Cardiac fibroblast (primary cell): ENCODE measurements around the gene ACLY.

Experiments
- DNase-seq, 2 donors: peaks; one replicate each; pipeline versions ENCODE4 v3.0.0 to v3.0.0-alpha.2; 2010; ENCODE audit warnings: low read depth in 2 of 2
- H3K4me3 ChIP-seq, 2 donors: replicated peaks in 1 of 2; 1 replicate in 1 of 2; 2 replicates in 1 of 2; pipeline ENCODE4 v1.5.1; 2011; ENCODE audit warnings: low read depth in 2 of 2, low read length in 2 of 2, mild to moderate bottlenecking in 2 of 2, moderate library complexity in 1 of 2
- CTCF ChIP-seq: IDR thresholded peaks from one replicate; pipeline ENCODE4 v1.5.1; 2011; ENCODE audit warnings: low read depth, mild to moderate bottlenecking, low read length, inconsistent platforms

Gene ACLY

DNA sequence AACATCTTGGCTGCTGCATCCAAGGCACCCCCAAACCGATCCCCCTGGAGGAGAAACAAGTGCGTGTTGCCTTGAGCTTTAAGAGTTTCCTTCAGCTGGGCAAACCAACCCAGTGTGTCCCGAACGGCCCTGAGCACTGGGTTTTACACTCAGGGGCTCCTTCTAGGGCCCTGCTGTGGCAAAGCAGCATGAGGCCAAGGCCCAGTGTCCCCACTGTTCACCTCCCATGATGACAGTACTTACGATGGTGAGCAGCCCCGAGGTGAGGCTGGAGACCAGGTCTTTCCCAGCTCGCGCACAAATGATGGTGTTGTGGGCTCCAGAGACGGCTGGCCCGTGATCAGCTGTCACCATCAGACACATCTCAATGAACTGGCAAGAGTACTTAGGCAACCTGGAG is 47.0 kb downstream of the ACLY start:
- no peak overlapping the region for H3K4me3 ChIP-seq
- DNase-seq = no peak
- no peak for TF ChIP-seq CTCF

DNA sequence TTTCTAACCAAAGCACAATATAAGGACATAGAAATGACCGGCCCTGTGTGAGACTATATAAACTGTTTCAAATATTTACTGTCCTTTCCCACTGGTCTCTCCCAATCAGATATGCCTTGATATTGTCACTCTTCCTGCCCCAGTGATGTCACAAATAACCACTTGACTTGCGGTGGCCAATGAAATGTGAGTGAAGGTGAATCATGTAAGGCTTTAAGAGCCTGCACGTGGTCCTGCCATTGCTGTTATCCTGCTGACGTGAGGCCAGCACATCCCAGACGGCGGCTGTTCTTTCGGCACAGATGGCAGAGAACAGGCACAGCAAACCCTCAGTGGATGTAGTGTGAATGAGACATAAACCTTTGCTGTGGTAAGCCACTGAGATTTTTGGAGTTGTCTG is 48.1 kb downstream of the ACLY start:
- DNase-seq = peak in 1 of 2 donors; percentile 29
- no peak overlapping the region for H3K4me3 ChIP-seq
- no peak for TF ChIP-seq CTCF

- no peak for TF ChIP-seq CTCF
- H3K4me3 ChIP-seq = no peak overlapping the region
- DNase-seq = no peak
These were observed 48.7 kb downstream of the ACLY start for GRCh38 chr17:41870097-41870496.

DNA sequence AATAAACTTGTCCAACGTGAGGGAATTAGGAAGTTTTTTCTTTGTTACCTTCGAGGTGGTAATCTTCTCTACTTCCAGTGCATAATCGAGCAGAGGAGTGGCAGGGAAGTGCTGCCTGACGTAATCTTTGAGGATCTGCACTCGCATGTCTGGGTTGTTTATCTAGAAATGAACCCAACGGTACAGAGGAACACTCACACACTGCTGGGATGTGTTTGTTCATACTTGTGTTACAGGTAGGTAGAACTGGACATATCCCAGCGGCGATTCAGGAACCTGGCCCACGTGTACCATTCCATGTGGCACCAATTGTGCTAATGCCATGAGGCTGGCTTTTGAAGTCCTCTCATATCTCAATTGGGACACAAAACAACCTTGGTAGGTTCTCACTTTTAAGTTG is 49.3 kb downstream of the ACLY start:
- no peak for TF ChIP-seq CTCF
- no peak for DNase-seq
- H3K4me3 ChIP-seq = no peak overlapping the region

DNA sequence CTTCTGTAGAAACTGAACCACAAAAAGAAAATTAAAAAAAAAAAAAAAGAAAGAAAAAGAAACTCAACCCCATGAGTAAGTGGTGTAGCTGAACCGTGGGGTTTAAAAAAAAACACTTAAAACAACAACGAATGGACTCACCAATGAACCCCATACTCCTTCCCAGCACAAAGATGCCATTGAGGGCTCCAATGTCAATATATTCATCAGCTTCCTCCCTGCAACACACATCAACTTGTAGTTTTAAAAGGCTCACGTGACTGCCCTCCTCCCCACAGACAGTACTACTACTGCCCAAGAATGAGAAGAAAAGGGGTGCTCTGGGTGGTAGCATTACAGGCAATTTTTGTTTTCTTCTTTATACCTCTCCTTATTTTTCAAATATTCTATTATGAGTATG is 50.2 kb downstream of the ACLY start:
- H3K4me3 ChIP-seq = no peak overlapping the region
- DNase-seq = no peak
- no peak for TF ChIP-seq CTCF

DNA sequence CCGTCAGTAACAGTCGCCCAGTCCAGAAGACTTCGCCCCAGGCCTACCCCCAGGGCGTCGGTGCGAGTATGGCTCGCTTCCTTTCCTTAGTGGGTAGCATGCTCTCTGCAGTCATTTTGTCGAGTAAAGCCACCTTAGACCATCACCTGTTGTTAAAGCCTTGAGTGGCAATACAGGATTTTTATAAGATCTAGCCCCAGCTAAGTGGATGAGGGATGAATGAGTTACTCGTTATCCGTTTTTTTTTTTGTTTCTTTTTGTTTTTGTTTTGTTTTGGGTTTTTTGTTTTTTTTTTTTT is 53.2 kb downstream of the ACLY start:
- peak overlapping the region; percentile 13 to 38 for H3K4me3 ChIP-seq

More for the DNA sequence above, 53.2 kb downstream of the ACLY start:
- TF ChIP-seq CTCF = no peak
- no peak for DNase-seq
